GM13976 (cell line): ENCODE results near the gene SRPK1.

Experiments used
- DNase-seq: peaks from one replicate; pipeline ENCODE4 v3.0.0; 2012; ENCODE audit warnings: low spot score
- CTCF ChIP-seq: IDR thresholded peaks from 2 replicates; pipeline ENCODE4 v1.5.1; 2012; ENCODE audit warnings: borderline replicate concordance, mild to moderate bottlenecking; ENCODE audit not compliant: insufficient read depth; ENCODE audit errors: extremely low read depth, missing control alignments, control extremely low read depth
- in situ Hi-C: fragments of 300-500 bp; cut with MboI; formaldehyde crosslinking; loops from one replicate; pipeline ENCODE4 v1.12.0; 2022; ENCODE audit warnings: low sequenced_read_pairs, mixed read lengths, inconsistent platforms; ENCODE audit not compliant: unreplicated experiment

SRPK1 gene

GRCh38 chr6:35831257-35832007, 89.5 kb downstream of the SRPK1 start:
- in situ Hi-C loops = no loop called here
- DNase-seq = no peak
- no peak for TF ChIP-seq CTCF

- in situ Hi-C loops = no loop called here
- no peak for TF ChIP-seq CTCF
- no peak for DNase-seq
Measured at GRCh38 chr6:35829306-35829705, 91.6 kb downstream of the SRPK1 start.

- in situ Hi-C loops = no loop called here
- DNase-seq = no peak
- no peak for TF ChIP-seq CTCF
Measured at GRCh38 chr6:35824552-35825192, 96.2 kb downstream of the SRPK1 start.

GRCh38 chr6:35823601-35824000, 97.3 kb downstream of the SRPK1 start:
- DNase-seq = no peak
- in situ Hi-C loops = no loop called here
- no peak for TF ChIP-seq CTCF

GRCh38 chr6:35817515-35817914, 103.4 kb downstream of the SRPK1 start:
- DNase-seq = no peak
- no peak for TF ChIP-seq CTCF
- in situ Hi-C loops = no loop called here

- in situ Hi-C loops = no loop called here
- TF ChIP-seq CTCF = no peak
- no peak for DNase-seq
Measured at GRCh38 chr6:35811699-35811995, 109.3 kb downstream of the SRPK1 start.
